CD4-positive, alpha-beta T cell (primary cell): ENCODE measurements around the gene KRTAP12-3. TPM values are rescaled to one million over a fixed set of nuclear protein-coding genes. Genes with fewer than 3 reads are reported as not detected.

Experiments
- ATAC-seq: fragments of 200-7000 bp; cut with Tn5 transposase; one replicate; pipeline ENCODE4 v1.10.0; 2022; ENCODE audit warnings: mild to moderate bottlenecking; ENCODE audit not compliant: poor library complexity
- CTCF ChIA-PET: fragments of 350-600 bp; sonication (Branson Sonifier 250); formaldehyde crosslinking; loops from one replicate; lab custom pipeline; 2021; ENCODE audit warnings: antibody characterized with exemption, inconsistent platforms; lab: Charles Lee
- POLR2A ChIA-PET: fragments of 350-600 bp; sonication (Branson Sonifier 250); formaldehyde crosslinking; loops from one replicate; lab custom pipeline; 2021; ENCODE audit warnings: antibody characterized with exemption, inconsistent platforms; lab: Charles Lee
- DNase-seq, 14 experiments: peaks; one replicate each; pipeline ENCODE4 v3.0.0-alpha.2; 2013 to 2020; ENCODE audit warnings: mixed read lengths in 2 of 14
- H3K27ac ChIP-seq, 2 donors: one replicate each; pipeline versions ENCODE4 v1.5.1 to v1.7.0; 2013; ENCODE audit warnings: low read length in 2 of 2, low read depth in 1 of 2, mild to moderate bottlenecking in 1 of 2
- H3K27me3 ChIP-seq, 2 experiments: 1 replicate in 1 of 2; 2 replicates in 1 of 2; pipeline versions ENCODE4 v1.6.1 to v1.7.0; 2013; ENCODE audit warnings: low read length in 2 of 2, control low read depth in 1 of 2, mild to moderate bottlenecking in 1 of 2, moderate library complexity in 1 of 2; ENCODE audit not compliant: insufficient read depth in 2 of 2, control insufficient read depth in 1 of 2
- H3K36me3 ChIP-seq: one replicate; pipeline ENCODE4 v1.6.1; 2013; ENCODE audit warnings: low read length, control low read depth; ENCODE audit not compliant: insufficient read depth
- H3K4me1 ChIP-seq: one replicate; pipeline ENCODE4 v1.6.1; 2013; ENCODE audit warnings: low read length, control low read depth; ENCODE audit not compliant: insufficient read depth
- H3K4me3 ChIP-seq: one replicate; pipeline ENCODE4 v1.5.1; 2013; ENCODE audit warnings: mild to moderate bottlenecking, low read length, moderate library complexity
- H3K9me3 ChIP-seq, 2 experiments: 1 replicate in 1 of 2; 2 replicates in 1 of 2; pipeline versions ENCODE4 v1.6.1 to v1.7.0; 2013; ENCODE audit warnings: low read length in 2 of 2, mild to moderate bottlenecking in 2 of 2, control low read depth in 1 of 2, moderate library complexity in 1 of 2; ENCODE audit not compliant: control insufficient read depth in 1 of 2, insufficient read depth in 1 of 2
- H3K27ac Mint-ChIP-seq: one replicate; pipeline ENCODE4 v1.8.0; 2020; ENCODE audit warnings: mixed read lengths
- H3K27me3 Mint-ChIP-seq: one replicate; pipeline ENCODE4 v1.8.0; 2021; ENCODE audit warnings: mixed read lengths
- H3K36me3 Mint-ChIP-seq: one replicate; pipeline ENCODE4 v1.8.0; 2021; ENCODE audit warnings: low read depth, mixed read lengths
- H3K4me1 Mint-ChIP-seq: one replicate; pipeline ENCODE4 v1.8.0; 2021; ENCODE audit warnings: low read depth, mixed read lengths
- H3K4me3 Mint-ChIP-seq: one replicate; pipeline ENCODE4 v1.8.0; 2020; ENCODE audit warnings: mild to moderate bottlenecking, mixed read lengths
- H3K9me3 Mint-ChIP-seq: one replicate; pipeline ENCODE4 v1.8.0; 2020; ENCODE audit warnings: mixed read lengths
- intact Hi-C, 2 experiments: fragments of 100-400 bp; cut with DNase I in 1 of 2; cut with micrococcal nuclease in 1 of 2; formaldehyde crosslinking; loops; one replicate each; pipeline versions ENCODE4 v1.15.1 to v1.9.0; 2023 to 2025; cut with DNase I, micrococcal nuclease
- total RNA-seq, 174 experiments: library from RNA in 2 of 174; stranded (reverse) in 2 of 174; gene quantifications; one replicate each; pipeline ENCODE4 v1.2.3 and lab custom pipeline; 2021 to 2026
- TF ChIP-seq, protein P1 (sequence below): fragments of 200-600 bp; IDR thresholded peaks from one replicate; pipeline ENCODE4 v1.8.0; 2022; ENCODE audit warnings: antibody characterized with exemption, mild to moderate bottlenecking

Gene KRTAP12-3
- total RNA-seq, 2 experiments from 2014 or later: not detected

DNA sequence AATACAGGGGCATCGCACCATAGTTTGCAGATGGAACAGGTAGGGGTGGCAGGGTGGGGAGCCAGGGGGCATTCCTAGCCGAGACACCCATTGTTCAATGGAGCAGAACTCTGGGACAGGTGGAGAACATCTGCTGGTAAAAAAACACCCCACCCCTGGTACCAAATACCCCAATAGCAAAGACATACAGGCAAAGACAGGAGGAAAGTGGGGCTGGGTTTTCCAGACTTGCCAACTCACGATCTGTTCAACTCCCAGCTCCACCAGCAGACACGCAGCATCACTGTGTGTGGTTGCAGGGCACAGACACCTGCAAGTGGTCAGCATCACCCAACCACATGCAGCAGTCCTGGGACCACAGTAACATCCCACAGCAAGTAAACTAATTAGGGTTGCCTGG is 46.2 kb upstream of the KRTAP12-3 start:
- TF ChIP-seq, protein P1, sequence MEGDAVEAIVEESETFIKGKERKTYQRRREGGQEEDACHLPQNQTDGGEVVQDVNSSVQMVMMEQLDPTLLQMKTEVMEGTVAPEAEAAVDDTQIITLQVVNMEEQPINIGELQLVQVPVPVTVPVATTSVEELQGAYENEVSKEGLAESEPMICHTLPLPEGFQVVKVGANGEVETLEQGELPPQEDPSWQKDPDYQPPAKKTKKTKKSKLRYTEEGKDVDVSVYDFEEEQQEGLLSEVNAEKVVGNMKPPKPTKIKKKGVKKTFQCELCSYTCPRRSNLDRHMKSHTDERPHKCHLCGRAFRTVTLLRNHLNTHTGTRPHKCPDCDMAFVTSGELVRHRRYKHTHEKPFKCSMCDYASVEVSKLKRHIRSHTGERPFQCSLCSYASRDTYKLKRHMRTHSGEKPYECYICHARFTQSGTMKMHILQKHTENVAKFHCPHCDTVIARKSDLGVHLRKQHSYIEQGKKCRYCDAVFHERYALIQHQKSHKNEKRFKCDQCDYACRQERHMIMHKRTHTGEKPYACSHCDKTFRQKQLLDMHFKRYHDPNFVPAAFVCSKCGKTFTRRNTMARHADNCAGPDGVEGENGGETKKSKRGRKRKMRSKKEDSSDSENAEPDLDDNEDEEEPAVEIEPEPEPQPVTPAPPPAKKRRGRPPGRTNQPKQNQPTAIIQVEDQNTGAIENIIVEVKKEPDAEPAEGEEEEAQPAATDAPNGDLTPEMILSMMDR: no peak
- Histone ChIP-seq H3K9me3 (peaks cover 22 to 26% of the 10 kb centered on the region in 2 experiments), H3K36me3 (no peaks in the 10 kb centered on the region), H3K4me1 (peaks cover 10% of the 10 kb centered on the region), H3K4me3 (no peak overlapping the region), H3K27me3 (no peaks in the 10 kb centered on the region), H3K27ac (no peak overlapping the region)
- no peak overlapping the region for H3K27ac Mint-ChIP-seq
- no peak for DNase-seq
- H3K4me1 Mint-ChIP-seq: peaks cover 13% of the 10 kb centered on the region
- ATAC-seq: no peak
- no peaks in the 10 kb centered on the region for H3K36me3 Mint-ChIP-seq
- intact Hi-C loops: loop anchor here in 1 of 2 experiments (10.0 kb wide), 1 partner anchor 67 kb away; the partner anchor contains the start of gene KRTAP10-1
- H3K9me3 Mint-ChIP-seq: peaks cover 7% of the 10 kb centered on the region
- peaks cover 1% of the 10 kb centered on the region for H3K27me3 Mint-ChIP-seq
- no peak overlapping the region for H3K4me3 Mint-ChIP-seq
- POLR2A ChIA-PET: no interaction called here
- CTCF ChIA-PET: no interaction called here

DNA sequence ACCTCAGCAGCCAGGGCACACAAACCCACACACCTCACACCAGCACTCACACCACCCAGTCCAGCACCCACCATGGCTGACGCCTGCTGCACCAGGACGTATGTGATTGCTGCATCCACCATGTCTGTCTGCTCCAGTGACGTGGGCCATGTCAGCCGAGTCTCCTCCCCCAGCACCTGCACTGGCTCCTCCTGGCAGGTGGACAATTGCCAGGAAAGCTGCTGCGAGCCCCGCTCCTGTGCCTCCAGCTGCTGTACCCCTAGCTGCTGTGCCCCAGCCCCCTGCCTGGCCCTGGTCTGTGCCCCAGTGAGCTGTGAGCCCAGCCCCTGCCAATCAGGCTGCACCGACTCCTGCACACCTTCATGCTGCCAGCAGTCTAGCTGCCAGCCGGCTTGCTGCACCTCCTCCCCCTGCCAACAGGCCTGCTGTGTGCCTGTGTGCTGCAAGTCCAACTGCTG is 45.7 kb upstream of the KRTAP12-3 start, which contains the start of gene KRTAP10-8:
Gene KRTAP10-8, plus strand, starts transcription at position 51 of the 458 bp plus-strand sequence. Its CDS starts 22 bp downstream, at position 73.
- Mint-ChIP-seq H3K4me3 (no peak within 1 kb of the TSS), H3K36me3 (no peaks in the 10 kb centered on the region), H3K4me1 (peaks cover 15% of the 10 kb centered on the region), H3K9me3 (peaks cover 7% of the 10 kb centered on the region), H3K27me3 (no peaks in the 10 kb centered on the region), H3K27ac (no peak within 1 kb of the TSS)
- no peak within 1 kb of the TSS for H3K27ac ChIP-seq
- intact Hi-C loops: loop anchor here in 1 of 2 experiments (10.0 kb wide), 1 partner anchor 67 kb away; the partner anchor contains the start of gene KRTAP10-1
- DNase-seq: no peak
- H3K4me3 ChIP-seq: no peak within 1 kb of the TSS
- TF ChIP-seq, protein P1: no peak
- ChIA-PET CTCF (no interaction called here), POLR2A (no interaction called here)
- H3K4me1 ChIP-seq: peaks cover 16% of the 10 kb centered on the region
- ATAC-seq: no peak
- H3K9me3 ChIP-seq: peaks cover 24 to 26% of the 10 kb centered on the region in 2 experiments
- no peaks in the 10 kb centered on the region for H3K36me3 ChIP-seq
- H3K27me3 ChIP-seq: no peaks in the 10 kb centered on the region

DNA sequence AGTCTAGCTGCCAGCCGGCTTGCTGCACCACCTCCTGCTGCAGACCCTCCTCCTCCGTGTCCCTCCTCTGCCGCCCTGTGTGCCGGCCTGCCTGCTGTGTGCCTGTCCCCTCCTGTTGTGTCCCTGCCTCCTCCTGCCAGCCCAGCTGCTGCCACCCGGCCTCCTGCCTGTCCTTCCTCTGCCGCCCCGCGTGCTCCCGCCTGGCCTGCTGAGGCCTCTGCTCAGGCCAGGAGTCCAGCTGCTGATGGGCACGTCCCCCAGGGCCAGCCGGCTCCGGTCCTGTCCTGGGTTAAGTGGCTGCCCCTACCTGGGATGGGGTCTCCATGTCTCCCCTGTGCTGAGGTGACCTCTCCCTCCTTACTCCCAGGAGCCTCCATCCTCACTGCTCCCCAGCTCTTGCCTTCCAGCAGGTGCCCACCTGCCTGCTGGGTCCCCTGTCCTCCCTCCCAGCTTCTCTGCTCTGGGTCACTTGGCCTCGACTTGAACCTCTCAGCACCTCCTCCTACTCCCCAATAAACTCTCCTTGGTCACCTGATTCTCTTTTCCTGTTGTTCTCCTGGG is 45.0 kb upstream of the KRTAP12-3 start:
- Histone ChIP-seq H3K9me3 (peaks cover 26 to 27% of the 10 kb centered on the region in 2 experiments), H3K27ac (no peak overlapping the region), H3K4me1 (peaks cover 22% of the 10 kb centered on the region), H3K36me3 (no peaks in the 10 kb centered on the region), H3K4me3 (no peak overlapping the region), H3K27me3 (no peaks in the 10 kb centered on the region)
- Mint-ChIP-seq H3K36me3 (no peaks in the 10 kb centered on the region), H3K27ac (no peak overlapping the region), H3K27me3 (no peaks in the 10 kb centered on the region), H3K4me3 (no peak overlapping the region), H3K9me3 (peaks cover 7% of the 10 kb centered on the region), H3K4me1 (peaks cover 22% of the 10 kb centered on the region)
- intact Hi-C loops: loop anchor here in 1 of 2 experiments (10.0 kb wide), 1 partner anchor 68 kb away; the partner anchor contains the start of gene KRTAP10-1
- ChIA-PET POLR2A (interaction anchor here (0.6 kb wide), 1 partner anchor 83 kb away, joined by 3 read pairs; no protein-coding TSS in a partner anchor), CTCF (no interaction called here)
- TF ChIP-seq, protein P1: no peak
- ATAC-seq (no peak), DNase-seq (no peak)
